NCI-H82 treated with DMSO at 0.1 percent for 48 hours (cell line): ENCODE results near the gene NMU.
"Not testable (repeated sequence)": the region's sequence is repeated elsewhere in the genome, so short reads cannot be mapped to it uniquely, and the experiment has no call there.

Experiments
- DNase-seq: peaks from one replicate; lab custom pipeline; 2025; ENCODE audit not compliant: unreplicated experiment; lab: John Stamatoyannopoulos, UW

The NMU gene

GRCh38 chr4:55561889-55562288 is 74.2 kb downstream of the NMU start:
- DNase-seq: no peak

- DNase-seq: no peak
Observed at GRCh38 chr4:55560096-55560495, 76.0 kb downstream of the NMU start.

DNA sequence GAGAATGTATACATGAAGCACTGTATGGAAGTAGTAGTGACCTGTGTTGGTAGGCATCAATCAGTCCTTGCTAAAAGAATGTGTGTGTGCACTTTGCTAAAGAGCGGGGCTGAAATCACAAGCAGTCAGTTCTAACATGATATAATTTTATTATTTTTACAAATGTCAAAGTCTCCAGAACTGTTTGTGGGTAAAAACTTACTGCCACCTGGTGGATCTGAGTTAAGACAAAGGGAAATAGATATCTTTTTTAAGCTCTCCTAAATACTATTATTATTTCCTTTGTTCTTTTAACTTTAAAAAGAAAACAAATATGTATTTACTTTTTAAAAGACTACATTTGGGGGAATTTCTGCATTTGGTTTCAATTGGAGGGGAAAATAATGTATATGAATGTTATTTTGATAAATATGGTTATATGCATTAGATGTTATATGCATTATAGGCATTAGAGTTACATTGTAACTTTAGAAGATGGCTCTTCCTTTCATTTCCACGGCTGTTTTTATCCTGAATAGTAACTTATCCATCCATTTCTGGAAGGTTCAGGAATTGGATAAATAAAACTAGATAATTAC is 81.6 kb downstream of the NMU start:
- DNase-seq: no peak

- DNase-seq: no peak
Observed at GRCh38 chr4:55553441-55554201, 82.5 kb downstream of the NMU start.

GRCh38 chr4:55551964-55552363 is 84.1 kb downstream of the NMU start:
- DNase-seq: not testable (repeated sequence)

DNA sequence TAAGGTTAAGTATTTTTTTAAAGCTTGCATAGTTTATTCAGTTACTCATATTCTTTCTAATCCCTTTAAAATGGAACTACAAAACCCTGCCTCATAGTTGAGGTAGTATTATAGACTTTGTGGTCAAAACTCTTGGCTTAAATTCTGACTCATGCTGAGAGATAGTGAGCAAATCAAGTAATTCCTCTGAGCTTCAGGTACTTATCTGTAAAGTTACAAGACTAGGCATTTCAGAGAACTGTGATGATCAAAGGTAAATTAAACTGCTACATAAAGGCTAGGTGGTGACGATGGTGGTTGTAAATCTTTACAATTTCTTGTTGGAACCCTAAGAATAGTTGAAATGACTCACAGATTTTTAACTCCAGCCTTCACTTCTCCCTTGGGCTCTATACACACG is 86.2 kb downstream of the NMU start:
- no peak for DNase-seq

- no peak for DNase-seq
Observed at GRCh38 chr4:55547918-55548317, 88.2 kb downstream of the NMU start.

GRCh38 chr4:55547466-55547770 is 88.7 kb downstream of the NMU start:
- DNase-seq: no peak

DNA sequence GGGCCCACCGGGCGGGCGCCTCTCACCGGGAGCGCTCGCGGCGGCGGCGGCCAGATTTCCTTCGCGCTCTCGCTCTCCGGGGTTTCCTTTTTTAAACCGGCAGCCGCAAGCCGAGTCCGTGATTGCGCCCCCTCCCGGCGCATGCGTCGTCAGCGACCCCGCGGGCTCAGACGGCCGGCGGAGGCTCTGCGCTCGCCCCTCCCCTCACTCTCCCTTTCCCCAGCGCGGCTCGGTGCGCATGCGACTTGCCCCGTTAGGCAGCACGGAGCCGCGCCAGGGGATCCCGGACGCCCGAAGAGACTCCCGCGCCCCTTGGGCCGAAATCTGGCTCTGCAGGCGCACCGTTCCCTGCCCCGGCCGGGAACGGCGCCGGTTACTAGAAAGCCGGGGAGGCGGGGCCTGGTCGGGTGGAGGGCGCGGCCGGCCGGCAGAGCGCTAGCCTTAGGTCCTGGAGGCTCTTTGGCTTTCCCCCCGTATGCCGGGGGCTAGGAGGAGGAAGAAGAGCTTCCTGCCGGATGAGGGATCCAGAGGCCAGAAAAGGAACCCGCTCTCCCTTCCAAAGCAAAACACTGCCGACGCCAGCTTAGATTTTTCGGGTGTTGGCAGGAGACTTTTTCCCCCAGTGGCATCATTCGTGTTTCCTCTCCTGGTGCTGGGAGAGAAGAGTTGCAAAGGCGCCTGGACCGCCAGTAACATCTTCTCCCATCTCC is 89.2 kb downstream of the NMU start, which contains the start of gene CLOCK:
Gene CLOCK, minus strand, starts transcription at position 154 of the 710 bp plus-strand sequence. CDS start 64,124 bp downstream, outside the sequence.
- DNase-seq: peak; percentile 51

DNA sequence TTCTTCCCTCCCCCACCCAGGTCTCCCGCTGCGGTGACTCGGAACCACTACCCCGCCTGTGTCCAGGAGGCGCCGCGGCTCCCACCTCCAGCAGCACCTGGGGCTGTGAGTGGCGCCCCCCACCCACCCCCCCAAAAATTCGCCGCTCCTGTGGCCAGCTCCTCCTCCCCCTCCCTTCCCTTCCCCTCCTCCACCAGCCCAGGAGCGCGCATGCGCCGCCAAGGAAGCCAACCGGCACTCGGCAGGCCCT is 89.7 kb downstream of the NMU start:
- no peak for DNase-seq

DNA sequence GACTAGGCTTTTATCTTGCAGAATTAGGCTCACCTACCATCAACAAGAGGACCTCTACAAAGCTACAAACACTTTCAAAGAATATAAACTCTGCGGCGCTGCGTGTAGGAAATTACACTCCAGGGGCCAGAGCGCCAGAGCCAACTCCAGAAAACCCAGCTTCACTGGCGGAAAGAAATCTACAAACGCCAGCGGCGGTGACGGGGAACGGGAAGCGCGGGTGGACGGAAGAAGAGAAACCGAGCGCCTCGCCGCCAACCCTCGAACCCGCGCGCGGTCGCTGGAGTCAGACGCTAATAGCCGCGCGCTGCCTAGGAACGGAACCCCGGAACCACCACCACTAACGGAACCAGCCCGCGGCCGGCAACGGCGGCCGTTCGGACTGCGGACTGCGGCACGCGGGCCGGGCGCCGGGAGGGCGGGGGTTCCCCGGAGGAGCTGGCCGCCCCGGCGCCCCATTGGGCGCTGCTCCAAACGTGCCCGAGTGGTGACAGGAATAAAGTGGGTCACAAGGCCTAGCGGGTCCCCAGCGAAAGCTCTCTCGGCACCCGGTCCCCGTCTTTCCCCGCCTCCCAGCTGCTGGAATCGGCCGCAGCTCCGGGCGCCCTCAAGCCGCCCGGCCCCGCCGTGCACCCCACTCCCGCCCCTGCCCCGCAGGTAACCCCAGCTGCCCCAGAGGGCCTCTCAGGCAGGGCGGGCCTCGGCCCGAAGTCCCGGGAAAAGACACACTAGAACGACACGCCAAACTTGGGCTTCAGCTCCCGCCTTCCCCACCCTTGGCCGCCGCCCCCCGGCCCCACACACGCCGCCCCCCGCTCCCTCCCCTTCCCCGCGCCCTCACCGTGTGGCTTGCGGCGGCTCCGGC is 90.2 kb downstream of the NMU start:
- DNase-seq: peak; percentile 16
